Caco-2 (cell line): ENCODE measurements around the gene ECHS1. TPM values are rescaled to one million over a fixed set of nuclear protein-coding genes. Genes with fewer than 3 reads are reported as not detected.
A peak's percentile ranks its signal among the peaks of the same experiment; 100 is the strongest.

Experiments
- BruUV-seq: library from RNA; stranded (reverse); fragments of 400-500 nt; replicated peaks from 2 replicates; lab custom pipeline; 2021; lab: Mats Ljungman, UMichigan
- CTCF ChIA-PET: fragments of 300-600 bp; sonication (Branson Sonifier 250); formaldehyde crosslinking; loops from one replicate; lab custom pipeline; 2022; ENCODE audit warnings: antibody characterized with exemption; lab: Charles Lee
- POLR2A ChIA-PET: fragments of 300-600 bp; sonication (Branson Sonifier 250); formaldehyde crosslinking; loops from one replicate; lab custom pipeline; 2022; ENCODE audit warnings: antibody characterized with exemption; lab: Charles Lee
- DNase-seq, 2 experiments: peaks; one replicate each; pipeline versions ENCODE4 v3.0.0 to v3.0.0-alpha.2; 2020 to 2022
- H3K27me3 ChIP-seq: replicated peaks from 2 replicates; pipeline ENCODE4 v1.6.0; 2011; ENCODE audit warnings: low read length; ENCODE audit not compliant: control insufficient read depth, insufficient read depth
- H3K36me3 ChIP-seq: 2 replicates; pipeline ENCODE4 v1.5.1; 2011; ENCODE audit warnings: low read length; ENCODE audit not compliant: control insufficient read depth, insufficient read depth
- H3K4me1 ChIP-seq: fragments of 250-450 bp; sonication (Bioruptor Pico); 2 replicates; pipeline ENCODE4 v1.5.1; 2020; ENCODE audit warnings: mild to moderate bottlenecking
- H3K4me3 ChIP-seq: 2 replicates; pipeline ENCODE4 v1.5.1; 2011; ENCODE audit warnings: low read depth, mild to moderate bottlenecking, control low read depth, low read length
- H3K9me3 ChIP-seq: fragments of 250-450 bp; sonication (Bioruptor Pico); 2 replicates; pipeline ENCODE4 v1.5.1; 2020; ENCODE audit warnings: mild to moderate bottlenecking, moderate library complexity
- H3K27ac Mint-ChIP-seq: one replicate; pipeline ENCODE4 v1.8.0; 2022; ENCODE audit warnings: mixed read lengths; ENCODE audit not compliant: unreplicated experiment
- H3K27me3 Mint-ChIP-seq: one replicate; pipeline ENCODE4 v1.8.0; 2022; ENCODE audit warnings: mixed read lengths; ENCODE audit not compliant: insufficient read depth, unreplicated experiment
- H3K36me3 Mint-ChIP-seq: one replicate; pipeline ENCODE4 v1.8.0; 2022; ENCODE audit warnings: mild to moderate bottlenecking, mixed read lengths; ENCODE audit not compliant: insufficient read depth, unreplicated experiment
- H3K4me1 Mint-ChIP-seq: one replicate; pipeline ENCODE4 v1.8.0; 2022; ENCODE audit warnings: low read depth, mixed read lengths; ENCODE audit not compliant: unreplicated experiment
- H3K4me3 Mint-ChIP-seq: one replicate; pipeline ENCODE4 v1.8.0; 2022; ENCODE audit warnings: mild to moderate bottlenecking, moderate library complexity, mixed read lengths; ENCODE audit not compliant: unreplicated experiment
- H3K9me3 Mint-ChIP-seq: one replicate; pipeline ENCODE4 v1.8.0; 2022; ENCODE audit warnings: mixed read lengths; ENCODE audit not compliant: unreplicated experiment
- intact Hi-C: fragments of 100-400 bp; cut with micrococcal nuclease; formaldehyde crosslinking; loops from one replicate; pipeline ENCODE4 v1.10.0; 2022; ENCODE audit not compliant: unreplicated experiment
- total RNA-seq: library from RNA; stranded (reverse); gene quantifications from 2 replicates; pipeline ENCODE4 v1.2.3, GENCODE V29; 2022
- TF ChIP-seq, protein P1 (sequence below), 2 experiments: fragments of 200-600 bp in 1 of 2; IDR thresholded peaks; 1 replicate in 1 of 2; 2 replicates in 1 of 2; pipeline versions ENCODE4 v1.5.1 to v1.8.0; 2011 to 2022; ENCODE audit warnings: antibody characterized with exemption in 1 of 2, control low read depth in 1 of 2, inconsistent platforms in 1 of 2, low read depth in 1 of 2, low read length in 1 of 2, mild to moderate bottlenecking in 1 of 2, moderate library complexity in 1 of 2; ENCODE audit not compliant: insufficient read depth in 1 of 2, severe bottlenecking in 1 of 2, unreplicated experiment in 1 of 2

The ECHS1 gene
- total RNA-seq, 1 experiment from 2014 or later, result 247 TPM

DNA sequence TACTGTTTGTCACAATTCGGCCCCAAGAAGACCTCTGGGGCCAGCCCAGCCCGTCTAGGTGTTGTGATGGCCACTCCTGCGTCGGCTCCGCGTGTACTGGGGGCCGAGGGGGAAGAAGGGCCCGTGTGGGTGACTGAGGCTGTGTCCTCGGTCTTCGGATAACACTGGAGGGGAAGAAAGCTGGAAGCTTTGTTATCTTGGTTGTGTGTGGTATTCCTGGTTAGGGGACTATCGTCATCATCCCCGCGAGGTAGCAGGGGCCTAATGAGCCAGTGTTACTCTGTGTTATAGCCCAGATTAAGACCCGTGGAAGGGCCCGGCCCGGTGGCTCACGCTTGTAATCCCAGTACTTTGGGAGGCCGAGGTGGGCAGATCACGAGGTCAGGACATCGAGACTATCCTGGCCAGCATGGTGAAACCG, 21.7 kb upstream of the ECHS1 start:
- H3K4me1 ChIP-seq, result 0 out of 2 replicates have a peak, but pooled peaks cover 4% of the 10 kb centered on the region
- CTCF ChIA-PET, result interaction anchor here (0.7 kb wide), 1 partner anchor 17 kb away, joined by 6 read pairs; no protein-coding TSS in a partner anchor
- H3K27me3 ChIP-seq, result no peaks in the 10 kb centered on the region
- intact Hi-C loops, result loop anchor here (1.0 to 5.0 kb wide), 4 partner anchors 17 to 86 kb away; no protein-coding TSS in a partner anchor
- H3K36me3 Mint-ChIP-seq, result peaks cover 55% of the 10 kb centered on the region
- DNase-seq, result peak in 1 of 2 experiments; percentile 35
- no peaks in the 10 kb centered on the region for H3K4me1 Mint-ChIP-seq
- H3K27ac Mint-ChIP-seq, result peak overlapping the region; percentile 86
- H3K9me3 Mint-ChIP-seq, result no peaks in the 10 kb centered on the region
- no peaks in the 10 kb centered on the region for H3K9me3 ChIP-seq
- BruUV-seq, result TSS peak; percentile 47
- POLR2A ChIA-PET, result interaction anchor here (0.9 kb wide), 1 partner anchor 21 kb away, joined by 5 read pairs; the partner anchor contains the start of gene ECHS1
- H3K4me3 ChIP-seq, result peak overlapping the region; percentile 79
- TF ChIP-seq, protein P1, sequence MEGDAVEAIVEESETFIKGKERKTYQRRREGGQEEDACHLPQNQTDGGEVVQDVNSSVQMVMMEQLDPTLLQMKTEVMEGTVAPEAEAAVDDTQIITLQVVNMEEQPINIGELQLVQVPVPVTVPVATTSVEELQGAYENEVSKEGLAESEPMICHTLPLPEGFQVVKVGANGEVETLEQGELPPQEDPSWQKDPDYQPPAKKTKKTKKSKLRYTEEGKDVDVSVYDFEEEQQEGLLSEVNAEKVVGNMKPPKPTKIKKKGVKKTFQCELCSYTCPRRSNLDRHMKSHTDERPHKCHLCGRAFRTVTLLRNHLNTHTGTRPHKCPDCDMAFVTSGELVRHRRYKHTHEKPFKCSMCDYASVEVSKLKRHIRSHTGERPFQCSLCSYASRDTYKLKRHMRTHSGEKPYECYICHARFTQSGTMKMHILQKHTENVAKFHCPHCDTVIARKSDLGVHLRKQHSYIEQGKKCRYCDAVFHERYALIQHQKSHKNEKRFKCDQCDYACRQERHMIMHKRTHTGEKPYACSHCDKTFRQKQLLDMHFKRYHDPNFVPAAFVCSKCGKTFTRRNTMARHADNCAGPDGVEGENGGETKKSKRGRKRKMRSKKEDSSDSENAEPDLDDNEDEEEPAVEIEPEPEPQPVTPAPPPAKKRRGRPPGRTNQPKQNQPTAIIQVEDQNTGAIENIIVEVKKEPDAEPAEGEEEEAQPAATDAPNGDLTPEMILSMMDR (IDR thresholded peaks at IDR 0.05; ENCODE audit: insufficient read depth in 1 of 2, low read depth in 1 of 2, low read length in 1 of 2, severe bottlenecking in 1 of 2, unreplicated experiment in 1 of 2), result no peak
- peaks cover 1% of the 10 kb centered on the region for H3K36me3 ChIP-seq
- no peaks in the 10 kb centered on the region for H3K27me3 Mint-ChIP-seq
- H3K4me3 Mint-ChIP-seq, result peak overlapping the region; percentile 81

DNA sequence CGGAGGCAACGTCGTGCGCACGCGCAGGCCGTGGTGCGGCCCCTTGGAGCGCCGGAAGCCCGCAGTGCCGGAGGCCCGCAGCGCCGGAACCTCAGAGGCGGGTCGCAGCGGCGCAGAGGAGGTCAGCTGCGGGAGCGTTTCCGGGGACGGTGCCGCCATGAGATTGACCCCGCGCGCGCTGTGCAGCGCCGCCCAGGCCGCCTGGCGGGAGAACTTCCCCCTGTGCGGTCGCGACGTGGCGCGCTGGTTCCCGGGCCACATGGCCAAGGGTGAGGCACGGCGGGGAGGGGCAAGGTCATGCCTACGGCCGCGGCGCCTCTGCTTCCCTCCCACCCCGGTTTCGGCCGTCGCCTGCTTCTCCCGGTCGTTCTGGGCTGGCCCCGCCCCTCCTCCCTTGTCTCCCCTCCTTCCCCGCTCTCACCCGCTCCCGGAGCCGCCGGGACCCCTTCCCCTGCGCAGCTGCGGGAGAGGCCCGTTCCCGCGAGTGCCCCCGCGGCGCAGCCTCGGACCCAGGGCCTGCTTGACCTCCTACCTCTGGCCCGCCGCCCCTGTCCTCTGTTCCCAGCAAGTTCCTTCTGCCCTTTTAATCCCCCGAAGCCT, 21.0 kb upstream of the ECHS1 start, which contains the start of gene MTG1:
Gene MTG1, plus strand, starts transcription at position 94 of the 600 bp plus-strand sequence. Its CDS starts 64 bp downstream, at position 158.
- BruUV-seq, result no TSS peak
- TF ChIP-seq, protein P1 (IDR thresholded peaks at IDR 0.05; ENCODE audit: insufficient read depth in 1 of 2, low read depth in 1 of 2, low read length in 1 of 2, severe bottlenecking in 1 of 2, unreplicated experiment in 1 of 2), result peak in 1 of 2 experiments; percentile 54
- POLR2A ChIA-PET, result interaction anchor here (0.9 to 1.0 kb wide), 2 partner anchors 15 to 21 kb away, joined by 4 to 5 read pairs; partner anchors contain the start of genes ECHS1 and PAOX
- H3K4me3 ChIP-seq, result peak within 1 kb of the TSS; percentile 79
- Mint-ChIP-seq H3K36me3 (peaks cover 48% of the 10 kb centered on the region), H3K4me3 (peak within 1 kb of the TSS; percentile 81), H3K4me1 (no peaks in the 10 kb centered on the region), H3K9me3 (no peaks in the 10 kb centered on the region), H3K27me3 (no peaks in the 10 kb centered on the region), H3K27ac (peak within 1 kb of the TSS; percentile 86)
- DNase-seq, result peak; percentile 95 to 100
- H3K27me3 ChIP-seq, result no peaks in the 10 kb centered on the region
- CTCF ChIA-PET, result interaction anchor here (0.6 kb wide), 1 partner anchor 65 kb away, joined by 3 read pairs; no protein-coding TSS in a partner anchor
- intact Hi-C loops, result loop anchor here (1.0 to 5.0 kb wide), 4 partner anchors 16 to 85 kb away; no protein-coding TSS in a partner anchor
- H3K9me3 ChIP-seq, result no peaks in the 10 kb centered on the region
- 0 out of 2 replicates have a peak, but pooled peaks cover 4% of the 10 kb centered on the region for H3K4me1 ChIP-seq
- H3K36me3 ChIP-seq, result peaks cover 1% of the 10 kb centered on the region

DNA sequence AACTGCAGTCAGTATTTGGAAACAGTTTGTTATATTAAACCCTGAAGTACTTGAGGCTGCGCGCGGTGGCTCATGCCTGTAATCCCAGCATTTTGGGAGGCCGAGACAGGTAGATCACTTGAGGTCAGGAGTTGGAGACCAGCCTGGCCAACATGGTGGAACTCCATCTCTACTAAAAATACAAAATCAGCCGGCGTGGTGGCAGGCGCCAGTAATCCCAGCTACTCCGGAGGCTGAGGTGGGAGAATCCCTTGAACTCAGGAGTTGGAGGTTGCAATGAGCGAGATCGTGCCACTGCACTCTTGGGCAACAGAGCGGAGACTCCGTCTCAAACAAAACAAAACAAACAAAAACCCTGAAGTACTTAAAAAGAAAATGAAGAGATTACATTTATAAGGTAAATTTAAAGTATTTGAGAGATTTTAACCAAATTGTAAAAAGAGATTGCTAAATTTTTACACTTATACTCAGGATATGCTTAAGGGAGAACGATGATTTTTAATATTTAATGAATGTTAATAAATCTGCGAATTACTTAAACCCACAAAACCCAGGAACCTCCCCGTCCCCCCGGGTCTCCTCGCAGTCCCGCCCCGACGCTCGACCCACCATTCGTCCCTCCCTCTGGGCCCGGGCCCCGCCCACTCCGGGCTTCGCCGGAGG, 20.4 kb upstream of the ECHS1 start:
- no peaks in the 10 kb centered on the region for H3K9me3 ChIP-seq
- ChIA-PET CTCF (no interaction called here), POLR2A (interaction anchor here (1.0 kb wide), 1 partner anchor 15 kb away, joined by 4 read pairs; the partner anchor contains the start of gene PAOX)
- Mint-ChIP-seq H3K27me3 (no peaks in the 10 kb centered on the region), H3K4me3 (peak overlapping the region; percentile 81), H3K9me3 (no peaks in the 10 kb centered on the region), H3K36me3 (peaks cover 42% of the 10 kb centered on the region), H3K27ac (peak overlapping the region; percentile 86), H3K4me1 (no peaks in the 10 kb centered on the region)
- intact Hi-C loops, result loop anchor here (1.0 to 5.0 kb wide), 4 partner anchors 15 to 84 kb away; no protein-coding TSS in a partner anchor
- BruUV-seq, result TSS peak; percentile 88
- H3K4me3 ChIP-seq, result peak overlapping the region; percentile 23
- H3K27me3 ChIP-seq, result no peaks in the 10 kb centered on the region
- H3K36me3 ChIP-seq, result peaks cover 1% of the 10 kb centered on the region
- DNase-seq, result no peak
- H3K4me1 ChIP-seq, result 0 out of 2 replicates have a peak, but pooled peaks cover 4% of the 10 kb centered on the region
- TF ChIP-seq, protein P1 (IDR thresholded peaks at IDR 0.05; ENCODE audit: insufficient read depth in 1 of 2, low read depth in 1 of 2, low read length in 1 of 2, severe bottlenecking in 1 of 2, unreplicated experiment in 1 of 2), result no peak
